ENCODE results near the gene SMCO1. TPM values are rescaled to one million over a fixed set of nuclear protein-coding genes. Genes with fewer than 3 reads are reported as not detected.
"Not testable (repeated sequence)": the region's sequence is repeated elsewhere in the genome, so short reads cannot be mapped to it uniquely, and the experiment has no call there.

The SMCO1 gene
- total RNA-seq, 1 donor from 2014 or later, result 89.9 TPM

DNA sequence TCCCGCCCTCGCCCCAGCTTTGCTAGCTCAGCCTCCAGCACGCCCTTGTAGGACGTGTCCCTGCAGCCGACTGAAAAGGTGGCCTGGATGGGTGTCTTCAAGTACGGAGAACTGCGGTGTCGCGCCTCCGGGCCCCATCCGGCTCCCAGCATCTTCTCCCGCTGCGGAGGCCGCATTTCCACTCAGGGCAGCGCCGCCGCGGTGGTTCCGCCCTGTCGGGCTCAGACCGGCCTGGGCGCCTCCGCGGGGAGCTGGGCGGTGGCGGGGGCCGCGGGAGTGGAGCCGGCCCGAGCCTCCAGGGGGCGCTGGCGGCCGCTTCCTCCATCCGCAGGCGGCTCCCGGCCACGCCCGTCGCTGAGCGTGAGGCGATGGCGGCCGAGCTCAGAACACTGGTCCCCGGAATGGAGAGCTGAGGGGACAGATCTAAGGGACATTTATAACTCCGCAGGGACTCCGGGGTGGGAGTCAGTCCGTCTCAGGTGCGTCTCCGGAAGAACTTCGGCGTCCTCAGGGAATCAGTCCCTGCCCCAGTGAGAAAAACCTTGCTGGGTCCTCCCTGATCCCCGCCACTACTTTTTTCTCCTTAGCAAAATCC, 13.6 kb upstream of the SMCO1 start:
- ATAC-seq (ENCODE audit: poor library complexity) (peak; percentile 99), DNase-seq (peak; percentile 90)
- intact Hi-C loops (cut with DNase I), result no loop called here

DNA sequence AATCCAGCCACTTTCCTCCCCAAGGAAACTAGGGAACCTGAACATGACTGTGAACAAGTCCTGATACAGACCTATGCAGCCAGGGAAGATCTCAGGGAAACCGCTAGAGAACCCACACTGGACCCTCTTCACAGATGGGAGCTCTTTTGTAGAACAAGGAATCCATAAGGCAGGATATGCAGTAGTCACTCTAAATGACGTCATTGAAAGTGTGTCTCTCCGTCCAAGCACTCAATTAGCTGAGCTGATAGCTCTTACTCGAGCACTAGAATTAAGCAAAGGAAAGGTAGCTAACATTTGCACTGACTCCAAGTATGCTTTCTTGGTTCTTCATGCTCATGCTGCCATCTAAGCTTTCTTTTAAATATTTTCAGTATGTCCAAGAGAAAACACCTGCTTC, 10.0 kb upstream of the SMCO1 start:
- ATAC-seq (ENCODE audit: poor library complexity), result no peak
- intact Hi-C loops (cut with DNase I), result no loop called here
- no peak for DNase-seq

GRCh38 chr3:196524527-196524926, 9.4 kb upstream of the SMCO1 start:
- DNase-seq, result no peak
- ATAC-seq (ENCODE audit: poor library complexity), result no peak
- intact Hi-C loops (cut with DNase I), result no loop called here

DNA sequence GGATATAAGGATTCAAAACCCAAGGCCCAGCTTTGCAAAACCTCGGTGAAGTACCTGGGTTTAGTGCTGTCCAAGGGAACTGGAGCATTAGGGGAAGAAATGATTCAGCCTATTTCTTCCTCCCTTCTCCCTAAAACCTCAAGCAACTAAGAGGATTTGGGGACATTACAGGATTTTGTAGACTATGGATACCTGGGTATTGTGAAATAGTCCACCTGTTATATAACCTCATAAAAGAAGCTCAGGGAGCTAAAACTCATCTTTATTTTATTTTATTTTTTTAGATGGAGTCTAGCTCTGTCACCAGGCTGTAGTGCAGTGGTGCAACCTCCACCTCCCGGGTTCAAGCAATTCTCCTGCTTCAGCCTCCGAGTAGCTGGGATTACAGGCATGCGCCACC, 8.7 kb upstream of the SMCO1 start:
- no peak for ATAC-seq (ENCODE audit: poor library complexity)
- intact Hi-C loops (cut with DNase I), result no loop called here
- no peak for DNase-seq

DNA sequence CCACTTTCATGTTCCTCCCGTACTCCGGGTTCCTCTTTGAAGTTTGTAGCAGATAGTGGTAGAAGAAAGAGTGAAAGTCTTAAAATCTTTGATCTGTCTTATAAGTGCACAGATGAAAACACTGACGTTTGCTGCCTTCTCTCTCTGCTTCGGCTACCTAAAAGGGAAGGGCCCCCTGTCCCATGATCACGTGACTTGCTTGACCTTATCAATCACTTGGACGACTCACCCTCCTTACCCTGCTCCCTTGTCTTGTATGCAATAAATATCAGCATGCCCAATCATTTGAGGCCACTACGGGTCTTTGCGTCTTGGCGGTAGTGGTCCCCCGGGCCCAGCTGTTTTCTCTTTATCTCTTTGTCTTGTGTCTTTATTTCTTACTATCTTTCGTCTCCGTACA, 6.1 kb upstream of the SMCO1 start:
- intact Hi-C loops (cut with DNase I); ATAC-seq (ENCODE audit: poor library complexity); DNase-seq: not testable (repeated sequence)

DNA sequence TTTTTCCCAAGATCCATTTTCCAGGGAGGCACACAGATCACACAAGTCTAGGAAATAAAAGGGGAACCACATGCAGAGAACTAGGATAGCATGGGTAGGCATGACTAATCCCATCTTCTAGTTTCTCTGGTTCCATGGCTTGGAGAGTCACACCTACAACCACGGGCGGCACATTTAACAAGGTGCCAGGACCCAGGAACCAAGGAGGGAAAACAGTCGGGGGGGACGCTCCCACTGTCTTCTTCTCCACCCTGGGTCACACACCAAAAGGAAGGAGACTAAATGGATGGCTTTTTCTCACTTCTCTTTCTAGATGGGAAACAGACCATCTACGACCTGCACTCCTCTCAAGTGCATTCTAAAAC, 4.6 kb upstream of the SMCO1 start:
- intact Hi-C loops (cut with DNase I), result loop anchor here (5.0 kb wide), 1 partner anchor 267 kb away; no protein-coding TSS in a partner anchor
- DNase-seq (no peak), ATAC-seq (ENCODE audit: poor library complexity) (no peak)

DNA sequence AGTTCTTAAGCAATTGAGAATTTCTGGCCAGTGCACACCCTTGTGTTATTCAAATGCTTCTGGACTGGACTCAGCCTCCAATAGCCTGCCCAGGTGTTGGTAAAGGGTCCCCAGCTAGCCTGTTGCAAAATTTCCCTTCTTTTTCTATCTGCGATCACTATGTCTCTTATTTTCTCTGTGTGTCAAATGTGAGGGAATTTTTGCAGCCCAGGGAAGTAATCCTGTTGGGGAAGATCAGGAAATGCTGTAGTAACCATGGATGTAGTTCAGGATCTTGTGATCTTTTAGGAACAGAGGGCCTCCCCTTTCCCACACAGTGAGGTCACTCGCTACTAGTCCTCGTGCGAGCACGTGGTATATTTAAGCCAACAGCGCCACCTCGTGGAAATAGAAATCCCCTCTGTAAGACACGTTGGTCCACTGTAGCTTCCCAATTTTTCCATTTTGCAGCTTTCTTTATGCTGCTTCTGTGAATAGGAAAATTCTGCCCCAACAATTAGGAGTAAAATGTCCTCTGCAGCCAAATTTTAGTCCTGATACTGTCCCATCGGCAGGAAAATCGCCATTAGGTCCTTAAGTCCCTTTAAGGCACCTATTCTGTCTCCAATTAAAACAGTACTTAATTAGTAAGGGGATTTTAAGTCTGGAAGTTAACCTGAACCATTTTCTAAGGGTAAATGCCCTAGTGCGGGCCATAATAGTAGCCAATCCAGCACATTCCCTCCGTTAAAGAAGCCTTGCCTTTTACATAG, 4.0 kb upstream of the SMCO1 start:
- intact Hi-C loops (cut with DNase I), result loop anchor here (5.0 kb wide), 1 partner anchor 267 kb away; no protein-coding TSS in a partner anchor
- peak; percentile 62 for DNase-seq
- peak; percentile 83 for ATAC-seq (ENCODE audit: poor library complexity)

DNA sequence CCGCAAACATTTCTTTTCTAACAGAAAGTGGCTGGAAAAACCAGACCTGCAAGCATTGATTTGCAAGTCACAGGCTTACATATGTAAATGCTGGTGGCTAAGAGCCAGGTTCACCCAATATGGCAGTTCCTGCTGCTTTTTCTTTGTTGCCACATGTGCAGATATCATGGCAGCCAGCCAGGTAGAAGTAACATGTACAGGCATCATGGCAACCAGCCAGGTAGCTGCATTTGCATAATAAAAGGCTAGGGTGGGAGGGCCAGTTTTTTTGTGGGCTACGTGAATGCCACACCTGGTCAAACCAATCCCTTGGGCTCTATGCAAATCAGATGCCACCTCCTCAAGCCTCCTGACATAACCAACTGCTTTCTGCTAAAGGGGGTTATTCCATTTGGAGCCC, 2.8 kb upstream of the SMCO1 start:
- no peak for ATAC-seq (ENCODE audit: poor library complexity)
- intact Hi-C loops (cut with DNase I), result loop anchor here (5.0 kb wide), 1 partner anchor 266 kb away; no protein-coding TSS in a partner anchor
- no peak for DNase-seq

GRCh38 chr3:196517162-196517800, 2.1 kb upstream of the SMCO1 start:
- ATAC-seq (ENCODE audit: poor library complexity), result no peak
- no peak for DNase-seq
- intact Hi-C loops (cut with DNase I), result loop anchor here (5.0 kb wide), 1 partner anchor 265 kb away; no protein-coding TSS in a partner anchor

DNA sequence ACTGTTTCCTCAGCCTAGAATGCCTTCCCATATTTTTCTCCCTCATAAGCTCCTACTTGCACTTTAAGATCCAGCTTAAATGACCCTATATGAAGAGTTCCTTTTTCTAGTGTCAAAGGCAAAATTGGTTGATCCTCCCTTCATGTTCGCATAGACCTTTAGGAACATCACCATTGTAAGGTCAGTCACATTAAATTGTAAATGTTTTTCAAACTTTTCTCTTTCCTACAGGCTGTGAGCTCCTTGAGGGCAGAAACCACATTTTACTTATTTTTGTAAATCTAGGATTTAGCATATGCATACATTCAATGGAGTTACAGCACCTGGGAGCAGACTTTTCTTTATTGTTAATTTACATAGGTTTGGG, 813 bp downstream of the SMCO1 start:
- ATAC-seq (ENCODE audit: poor library complexity), result no peak
- intact Hi-C loops (cut with DNase I), result no loop called here
- DNase-seq, result no peak

DNA sequence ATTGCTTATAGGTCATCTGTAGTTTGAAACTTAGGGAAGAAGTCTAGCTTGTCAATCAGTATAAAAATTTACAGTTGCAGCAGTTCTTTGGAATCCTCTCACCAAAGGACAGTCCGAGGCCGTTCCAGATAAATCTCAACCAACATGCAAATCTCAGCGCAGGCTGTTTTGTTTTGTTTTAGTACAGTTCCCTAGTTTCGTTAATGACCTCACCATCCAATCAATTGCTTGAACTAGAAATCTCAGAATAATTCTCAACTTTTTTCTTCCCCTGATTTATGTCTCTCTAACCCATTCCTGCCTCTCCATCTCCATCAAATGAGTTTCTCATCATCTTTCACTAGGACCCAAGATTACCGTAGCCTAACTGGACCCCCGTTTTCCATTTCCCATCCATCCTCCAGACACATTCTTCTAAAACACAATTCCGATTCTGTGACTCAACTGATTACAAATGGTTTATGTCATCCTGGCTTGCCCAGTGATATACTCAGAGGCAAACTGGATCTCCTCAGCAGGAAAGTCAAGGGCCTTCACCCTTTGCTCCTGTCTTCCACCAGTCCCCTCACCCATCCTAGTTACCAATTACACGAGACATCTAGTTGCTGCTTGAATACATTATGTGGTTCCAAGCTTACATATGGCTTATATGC, 1.3 kb downstream of the SMCO1 start:
- intact Hi-C loops (cut with DNase I), result no loop called here
- DNase-seq (no peak), ATAC-seq (ENCODE audit: poor library complexity) (peak; percentile 44)

GRCh38 chr3:196511646-196512425, 3.3 kb downstream of the SMCO1 start:
- ATAC-seq (ENCODE audit: poor library complexity); intact Hi-C loops (cut with DNase I); DNase-seq: not testable (repeated sequence)

DNA sequence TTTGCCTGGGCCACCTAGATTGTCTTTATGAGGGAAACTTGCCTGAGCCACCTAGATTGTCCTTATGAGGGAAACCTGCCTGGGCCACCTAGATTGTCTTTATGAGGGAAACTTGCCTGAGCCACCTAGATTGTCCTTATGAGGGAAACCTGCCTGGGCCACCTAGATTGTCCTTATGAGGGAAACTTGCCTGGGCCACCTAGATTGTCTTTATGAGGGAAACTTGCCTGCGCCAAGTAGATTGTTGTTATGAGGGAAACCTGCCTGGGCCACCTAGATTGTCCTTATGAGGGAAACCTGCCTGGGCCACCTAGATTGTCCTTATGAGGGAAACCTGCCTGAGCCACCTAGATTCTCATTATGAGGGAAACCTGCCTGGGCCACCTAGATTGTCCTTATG, 4.0 kb downstream of the SMCO1 start:
- DNase-seq; ATAC-seq (ENCODE audit: poor library complexity); intact Hi-C loops (cut with DNase I): not testable (repeated sequence)

GRCh38 chr3:196506687-196507086, 8.5 kb downstream of the SMCO1 start:
- intact Hi-C loops (cut with DNase I), result no loop called here
- DNase-seq (no peak), ATAC-seq (ENCODE audit: poor library complexity) (no peak)

GRCh38 chr3:196504556-196504955, 10.6 kb downstream of the SMCO1 start:
- no peak for DNase-seq
- no peak for ATAC-seq (ENCODE audit: poor library complexity)
- intact Hi-C loops (cut with DNase I), result no loop called here

DNA sequence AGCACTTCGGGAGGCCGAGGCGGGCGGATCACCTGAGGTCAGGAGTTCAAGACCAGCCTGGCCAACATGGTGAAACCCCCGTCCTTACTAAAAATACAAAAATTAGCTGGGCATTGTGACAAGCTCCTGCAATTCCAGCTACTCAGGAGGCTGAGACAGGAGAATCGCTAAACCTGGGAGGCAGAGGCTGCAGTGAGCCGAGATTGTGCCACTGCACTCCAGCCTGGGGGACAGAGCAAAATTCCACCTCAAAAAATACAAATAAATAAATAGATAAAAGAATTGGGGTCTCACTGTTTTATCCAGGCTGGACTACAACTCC, 11.1 kb downstream of the SMCO1 start:
- DNase-seq; ATAC-seq (ENCODE audit: poor library complexity); intact Hi-C loops (cut with DNase I): not testable (repeated sequence)

DNA sequence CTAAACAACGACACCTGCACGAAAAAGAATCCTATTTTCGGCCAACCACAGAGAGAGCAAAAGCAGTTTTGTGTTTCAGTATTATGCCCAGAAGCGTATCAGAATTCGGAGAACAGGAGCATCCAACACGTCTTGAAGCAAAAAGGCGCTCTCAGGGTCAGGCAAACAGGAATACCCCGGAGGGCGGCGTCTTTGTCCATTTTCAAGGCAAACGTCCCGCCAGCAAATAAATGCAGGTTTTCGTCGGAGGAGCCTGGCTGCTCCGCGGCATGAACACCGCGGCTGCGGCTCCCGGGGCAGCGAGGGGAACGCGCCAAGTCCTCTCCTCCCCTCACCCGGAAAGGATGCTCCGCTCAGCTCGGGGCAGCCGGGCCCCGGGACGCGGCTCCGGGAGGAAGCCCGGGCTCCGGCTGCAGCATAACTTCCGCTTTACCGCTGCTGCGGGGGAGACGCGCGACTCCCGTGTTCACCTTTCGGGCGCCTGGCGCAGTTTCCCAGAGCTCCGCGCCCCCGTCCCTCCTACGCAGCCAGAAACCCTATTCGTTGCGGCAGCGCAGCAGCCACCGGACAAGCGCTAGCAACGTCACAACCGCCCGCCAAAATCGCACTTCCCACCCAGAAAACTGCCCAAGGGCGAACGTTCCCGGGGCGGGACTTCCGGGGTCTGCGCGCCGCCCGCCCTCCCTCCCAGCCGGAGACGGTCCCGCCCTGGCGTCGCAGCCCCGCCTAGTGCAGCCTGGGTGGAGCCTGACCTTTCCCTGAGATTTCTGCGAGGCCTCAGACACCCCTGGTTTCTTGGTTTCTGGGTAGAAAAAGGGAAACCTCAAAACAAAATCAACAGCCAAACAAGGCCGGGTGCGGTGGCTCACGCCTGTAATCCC, 11.7 kb downstream of the SMCO1 start, which contains the start of gene RNF168:
RNF168 (minus strand) TSS at position 573 of the 881 bp plus-strand sequence. CDS start 595 bp downstream, outside the sequence.
- intact Hi-C loops (cut with DNase I), result no loop called here
- ATAC-seq (ENCODE audit: poor library complexity), result peak; percentile 95
- DNase-seq, result peak; percentile 97

DNA sequence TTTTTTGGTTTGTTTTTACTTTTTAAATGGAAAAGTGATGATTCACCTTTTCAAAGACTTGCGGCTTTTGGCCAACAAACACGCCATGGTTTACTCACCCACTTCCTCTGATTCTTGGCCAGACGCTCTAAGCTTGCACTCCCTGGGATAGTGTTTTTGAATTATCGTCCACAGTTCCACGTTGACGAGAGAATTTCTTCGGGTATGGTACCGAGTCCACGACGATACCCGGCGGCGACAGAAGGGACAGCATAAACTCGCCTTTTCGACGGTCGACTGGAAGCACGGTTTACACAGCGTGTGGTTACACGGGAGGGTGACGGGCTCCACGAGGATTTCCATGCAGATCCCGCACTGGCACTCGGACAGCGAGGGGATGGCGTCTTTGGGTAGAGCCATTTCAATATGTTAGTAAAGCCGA, 12.4 kb downstream of the SMCO1 start:
- ATAC-seq (ENCODE audit: poor library complexity), result peak; percentile 54
- peak; percentile 63 for DNase-seq
- intact Hi-C loops (cut with DNase I), result no loop called here

Data from Right ventricle myocardium superior (tissue), 1 donor.